IMR-90 (cell line): ENCODE results near the gene SCGB3A2.

Experiments
- RAD21 ChIP-seq: IDR thresholded peaks from 2 replicates; pipeline ENCODE4 v1.6.1; 2012; ENCODE audit warnings: low read length, improper control_type of control experiment
- TF ChIP-seq, protein P1 (sequence below): conservative IDR thresholded peaks from 2 replicates; pipeline ENCODE4 v1.5.1; 2012; ENCODE audit warnings: mild to moderate bottlenecking, low read depth, low read length, improper control_type of control experiment

DNA sequence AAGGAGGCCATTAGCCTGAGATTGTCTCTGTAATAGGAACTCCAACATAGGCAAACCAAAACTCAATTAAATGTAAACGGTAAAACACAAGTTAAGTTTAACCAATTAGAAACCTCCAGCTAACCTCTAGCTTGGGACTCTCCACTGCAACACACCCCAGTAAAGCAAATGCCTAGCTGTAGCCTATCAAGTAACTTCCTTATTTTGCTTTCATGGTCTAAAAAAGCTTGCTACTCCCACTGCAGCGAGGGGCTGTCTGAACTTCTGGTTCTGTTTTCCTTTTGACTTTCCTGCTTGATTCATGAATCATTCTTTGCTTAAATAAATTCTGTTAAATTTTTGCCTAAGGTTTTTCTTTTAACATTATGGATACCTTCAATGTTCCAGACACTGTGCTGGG lies 52.3 kb downstream of the SCGB3A2 start:
- TF ChIP-seq, protein P1, sequence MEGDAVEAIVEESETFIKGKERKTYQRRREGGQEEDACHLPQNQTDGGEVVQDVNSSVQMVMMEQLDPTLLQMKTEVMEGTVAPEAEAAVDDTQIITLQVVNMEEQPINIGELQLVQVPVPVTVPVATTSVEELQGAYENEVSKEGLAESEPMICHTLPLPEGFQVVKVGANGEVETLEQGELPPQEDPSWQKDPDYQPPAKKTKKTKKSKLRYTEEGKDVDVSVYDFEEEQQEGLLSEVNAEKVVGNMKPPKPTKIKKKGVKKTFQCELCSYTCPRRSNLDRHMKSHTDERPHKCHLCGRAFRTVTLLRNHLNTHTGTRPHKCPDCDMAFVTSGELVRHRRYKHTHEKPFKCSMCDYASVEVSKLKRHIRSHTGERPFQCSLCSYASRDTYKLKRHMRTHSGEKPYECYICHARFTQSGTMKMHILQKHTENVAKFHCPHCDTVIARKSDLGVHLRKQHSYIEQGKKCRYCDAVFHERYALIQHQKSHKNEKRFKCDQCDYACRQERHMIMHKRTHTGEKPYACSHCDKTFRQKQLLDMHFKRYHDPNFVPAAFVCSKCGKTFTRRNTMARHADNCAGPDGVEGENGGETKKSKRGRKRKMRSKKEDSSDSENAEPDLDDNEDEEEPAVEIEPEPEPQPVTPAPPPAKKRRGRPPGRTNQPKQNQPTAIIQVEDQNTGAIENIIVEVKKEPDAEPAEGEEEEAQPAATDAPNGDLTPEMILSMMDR: no peak
- TF ChIP-seq RAD21: no peak
